IMR-90 (cell line): ENCODE measurements around the gene SCPEP1. TPM values are rescaled to one million over a fixed set of nuclear protein-coding genes. Genes with fewer than 3 reads are reported as not detected.

Source experiments
- ATAC-seq: fragments of 200-7000 bp; cut with Tn5 transposase; 2 replicates; pipeline ENCODE4 v1.9.1; 2020; ENCODE audit warnings: low read depth, mild to moderate bottlenecking, moderate library complexity
- BruUV-seq: library from RNA; stranded (reverse); fragments of 400-500 nt; replicated peaks from 2 replicates; lab custom pipeline; 2021; lab: Mats Ljungman, UMichigan
- CTCF ChIA-PET: fragments of 300-600 bp; formaldehyde crosslinking; extraction: SDS; loops from one replicate; lab custom pipeline; 2021; ENCODE audit warnings: antibody characterized with exemption; lab: Yijun Ruan, JAX
- POLR2A ChIA-PET: fragments of 300-600 bp; sonication (Branson Sonifier 250); formaldehyde crosslinking; loops from one replicate; lab custom pipeline; 2022; ENCODE audit warnings: antibody characterized with exemption; ENCODE audit not compliant: unreplicated experiment; lab: Charles Lee
- DNase-seq: peaks from one replicate; pipeline ENCODE4 v3.0.0; 2013
- H2AFZ ChIP-seq: replicated peaks from 2 replicates; pipeline ENCODE3; 2013; ENCODE audit warnings: low read length, mild to moderate bottlenecking; ENCODE audit not compliant: poor library complexity
- H2AK5ac ChIP-seq: 2 replicates; pipeline ENCODE4 v1.6.1; 2013; ENCODE audit warnings: low read depth, low read length, inconsistent platforms
- H2AK9ac ChIP-seq: replicated peaks from 2 replicates; pipeline ENCODE3; 2013; ENCODE audit warnings: mild to moderate bottlenecking, low read depth, low read length, moderate library complexity; ENCODE audit not compliant: poor library complexity
- H2BK120ac ChIP-seq: 2 replicates; pipeline ENCODE4 v1.6.1; 2013; ENCODE audit warnings: low read depth, low read length, inconsistent platforms
- H2BK15ac ChIP-seq: 3 replicates; pipeline ENCODE4 v1.6.1; 2013; ENCODE audit warnings: low read depth, low read length, inconsistent platforms
- H2BK20ac ChIP-seq: 2 replicates; pipeline ENCODE4 v1.6.1; 2013; ENCODE audit warnings: low read depth, mild to moderate bottlenecking, inconsistent platforms, low read length, moderate library complexity
- H2BK5ac ChIP-seq: 2 replicates; pipeline ENCODE4 v1.6.1; 2013; ENCODE audit warnings: mild to moderate bottlenecking, low read depth, low read length, inconsistent platforms; ENCODE audit not compliant: poor library complexity, severe bottlenecking
- H3K14ac ChIP-seq: replicated peaks from 2 replicates; pipeline ENCODE4 v1.6.1; 2013; ENCODE audit warnings: low read depth, low read length, inconsistent platforms
- H3K18ac ChIP-seq: 2 replicates; pipeline ENCODE4 v1.6.1; 2013; ENCODE audit warnings: low read depth, low read length, control low read depth
- H3K23ac ChIP-seq: 2 replicates; pipeline ENCODE4 v1.6.1; 2013; ENCODE audit warnings: low read depth, low read length, inconsistent platforms
- H3K27ac ChIP-seq: 2 replicates; pipeline ENCODE4 v1.5.1; 2013; ENCODE audit warnings: mild to moderate bottlenecking, control low read depth, low read length; ENCODE audit not compliant: insufficient read depth
- H3K27me3 ChIP-seq: 2 replicates; pipeline ENCODE4 v1.6.1; 2013; ENCODE audit warnings: low read length; ENCODE audit not compliant: control insufficient read depth, insufficient read depth
- H3K36me3 ChIP-seq: 2 replicates; pipeline ENCODE4 v1.6.1; 2013; ENCODE audit warnings: low read length, mixed read lengths; ENCODE audit not compliant: control insufficient read depth, insufficient read depth
- H3K4ac ChIP-seq: 2 replicates; pipeline ENCODE4 v1.6.1; 2013; ENCODE audit warnings: low read depth, low read length, inconsistent platforms
- H3K4me1 ChIP-seq: 2 replicates; pipeline ENCODE4 v1.6.1; 2013; ENCODE audit warnings: low read length, mixed read lengths; ENCODE audit not compliant: control insufficient read depth, insufficient read depth
- H3K4me2 ChIP-seq: 2 replicates; pipeline ENCODE4 v1.6.1; 2013; ENCODE audit warnings: low read depth, mild to moderate bottlenecking, control low read depth, low read length, moderate library complexity
- H3K4me3 ChIP-seq: 2 replicates; pipeline ENCODE4 v1.5.1; 2013; ENCODE audit warnings: low read depth, mild to moderate bottlenecking, control low read depth, low read length, moderate library complexity; ENCODE audit not compliant: insufficient read depth
- H3K56ac ChIP-seq: 2 replicates; pipeline ENCODE4 v1.6.1; 2013; ENCODE audit warnings: low read length, inconsistent platforms; ENCODE audit not compliant: insufficient read depth; ENCODE audit errors: extremely low read depth
- H3K79me1 ChIP-seq, 2 experiments: 2 replicates each; pipeline ENCODE4 v1.6.1; 2013; ENCODE audit warnings: low read length in 2 of 2, inconsistent platforms in 1 of 2, low read depth in 1 of 2
- H3K9ac ChIP-seq: 2 replicates; pipeline ENCODE4 v1.6.1; 2013; ENCODE audit warnings: low read depth, low read length, control low read depth
- H3K9me1 ChIP-seq: 2 replicates; pipeline ENCODE4 v1.6.1; 2013; ENCODE audit warnings: low read length, inconsistent platforms; ENCODE audit not compliant: insufficient read depth
- H3K9me3 ChIP-seq: 2 replicates; pipeline ENCODE4 v1.6.1; 2013; ENCODE audit warnings: low read length; ENCODE audit not compliant: control insufficient read depth, insufficient read depth
- H4K20me1 ChIP-seq: 2 replicates; pipeline ENCODE4 v1.6.1; 2013; ENCODE audit warnings: low read length, inconsistent platforms; ENCODE audit not compliant: insufficient read depth
- H4K5ac ChIP-seq: 2 replicates; pipeline ENCODE4 v1.6.1; 2013; ENCODE audit warnings: mild to moderate bottlenecking, low read depth, low read length, control low read depth
- H4K8ac ChIP-seq, 2 experiments: 2 replicates each; pipeline ENCODE4 v1.6.1; 2013; ENCODE audit warnings: low read depth in 2 of 2, low read length in 2 of 2, control low read depth in 1 of 2, inconsistent platforms in 1 of 2
- H4K91ac ChIP-seq: 2 replicates; pipeline ENCODE4 v1.6.1; 2013; ENCODE audit warnings: low read depth, low read length, inconsistent platforms; ENCODE audit not compliant: insufficient read depth
- BHLHE40 ChIP-seq: fragments of 150-350 bp; IDR thresholded peaks from 2 replicates; pipeline ENCODE4 v1.6.1; 2016; ENCODE audit warnings: mild to moderate bottlenecking, low read depth, low read length
- CEBPB ChIP-seq: IDR thresholded peaks from 2 replicates; pipeline ENCODE4 v1.6.1; 2012; ENCODE audit warnings: low read depth, low read length, improper control_type of control experiment
- CHD1 ChIP-seq: IDR thresholded peaks from 2 replicates; pipeline ENCODE4 v1.6.1; 2012; ENCODE audit warnings: low read depth, low read length, improper control_type of control experiment
- CTCF ChIP-seq: conservative IDR thresholded peaks from 2 replicates; pipeline ENCODE4 v1.5.1; 2012; ENCODE audit warnings: mild to moderate bottlenecking, low read depth, low read length, improper control_type of control experiment
- ELK1 ChIP-seq: fragments of 150-350 bp; IDR thresholded peaks from 2 replicates; pipeline ENCODE4 v1.6.1; 2016; ENCODE audit warnings: low read depth, mild to moderate bottlenecking, low read length, moderate library complexity, borderline replicate concordance
- FOS ChIP-seq: fragments of 150-350 bp; IDR thresholded peaks from 2 replicates; pipeline ENCODE4 v1.6.1; 2016; ENCODE audit warnings: low read depth, low read length
- MAFK ChIP-seq: IDR thresholded peaks from 2 replicates; pipeline ENCODE4 v1.6.1; 2012; ENCODE audit warnings: low read depth, low read length, improper control_type of control experiment
- MAZ ChIP-seq: IDR thresholded peaks from 2 replicates; pipeline ENCODE4 v1.6.1; 2012; ENCODE audit warnings: low read depth, mild to moderate bottlenecking, low read length, improper control_type of control experiment, moderate library complexity, borderline replicate concordance
- MXI1 ChIP-seq: IDR thresholded peaks from 2 replicates; pipeline ENCODE4 v1.6.1; 2012; ENCODE audit warnings: low read depth, mild to moderate bottlenecking, low read length, moderate library complexity, borderline replicate concordance
- NFE2L2 ChIP-seq: fragments of 150-350 bp; IDR thresholded peaks from 2 replicates; pipeline ENCODE4 v1.6.1; 2016; ENCODE audit warnings: low read depth, mild to moderate bottlenecking, low read length
- POLR2A ChIP-seq: IDR thresholded peaks from 2 replicates; pipeline ENCODE4 v1.6.1; 2012; ENCODE audit warnings: mild to moderate bottlenecking, low read depth, low read length
- RAD21 ChIP-seq: IDR thresholded peaks from 2 replicates; pipeline ENCODE4 v1.6.1; 2012; ENCODE audit warnings: low read length, improper control_type of control experiment
- RCOR1 ChIP-seq: IDR thresholded peaks from 2 replicates; pipeline ENCODE4 v1.6.1; 2012; ENCODE audit warnings: mild to moderate bottlenecking, low read length, improper control_type of control experiment; ENCODE audit not compliant: insufficient replicate concordance
- RFX5 ChIP-seq: IDR thresholded peaks from 2 replicates; pipeline ENCODE4 v1.8.0; 2012; ENCODE audit warnings: low read depth, mild to moderate bottlenecking, low read length, moderate library complexity
- SMC3 ChIP-seq: fragments of 150-350 bp; IDR thresholded peaks from 2 replicates; pipeline ENCODE4 v1.6.1; 2016; ENCODE audit warnings: low read depth, mild to moderate bottlenecking, antibody characterized with exemption, low read length, moderate library complexity
- USF2 ChIP-seq: fragments of 150-350 bp; IDR thresholded peaks from 2 replicates; pipeline ENCODE4 v1.6.1; 2017; ENCODE audit warnings: mild to moderate bottlenecking, antibody characterized with exemption, low read length, low read depth
- WGBS, 2 experiments: methylation state at CpG; one replicate each; pipeline versions ENCODE4 v1.1.5 to v1.1.7; 2013; ENCODE audit warnings: missing lambda C conversion rate in 2 of 2; ENCODE audit not compliant: insufficient read length in 1 of 2; ENCODE audit errors: extremely low coverage in 2 of 2; 5-methylcytosine and 5-hydroxymethylcytosine counted together
- dilution Hi-C: fragments of 300-500 bp; cut with HindIII; formaldehyde crosslinking; loops from one replicate; pipeline ENCODE4 v1.14.3; 2018; ENCODE audit warnings: low sequenced_read_pairs; ENCODE audit not compliant: unreplicated experiment
- in situ Hi-C: fragments of 300-500 bp; cut with MboI; formaldehyde crosslinking; loops from 3 replicates; pipeline ENCODE4 v1.14.3; 2019; ENCODE audit warnings: low sequenced_read_pairs, inconsistent platforms, mixed read lengths
- intact Hi-C: fragments of 100-400 bp; cut with micrococcal nuclease; formaldehyde crosslinking; loops from 2 replicates; pipeline ENCODE4 v1.10.0; 2022
- polyA plus RNA-seq, 3 experiments: library from polyadenylated mRNA; depleted of rRNA; stranded (reverse); fragments of >200 nt; gene quantifications; 2 replicates each; pipeline ENCODE4 v1.2.3, GENCODE V29; 2012; ENCODE audit warnings: low replicate concordance in 1 of 3
- total RNA-seq: library from RNA; depleted of rRNA; stranded (reverse); fragments of >200 nt; gene quantifications from 2 replicates; pipeline ENCODE4 v1.2.3, GENCODE V29; 2012

SCPEP1 gene
- total and polyA plus RNA-seq, 2 of the 4 experiments (the other 2 are of a cell fraction) = 16.5 to 32.1 TPM

- Histone ChIP-seq H3K9ac (no peak overlapping the region), H3K4ac (no peak overlapping the region), H2BK5ac (no peak overlapping the region), H3K4me1 (no peaks in the 10 kb centered on the region), H3K4me3 (no peak overlapping the region), H4K20me1 (no peaks in the 10 kb centered on the region), H3K9me1 (no peaks in the 10 kb centered on the region), H3K27ac (no peak overlapping the region), H4K5ac (no peak overlapping the region), H2BK120ac (no peak overlapping the region), H4K91ac (no peak overlapping the region), H2AK5ac (no peak overlapping the region), H3K36me3 (no peaks in the 10 kb centered on the region), H3K9me3 (no peaks in the 10 kb centered on the region), H2BK15ac (no peak overlapping the region), H3K14ac (no peak overlapping the region), H2AFZ (no peak overlapping the region), H3K4me2 (no peak overlapping the region), H4K8ac (no peak overlapping the region), H3K23ac (no peak overlapping the region), H3K56ac (no peak overlapping the region), H3K27me3 (peaks cover 27% of the 10 kb centered on the region), H3K79me1 (no peaks in the 10 kb centered on the region), H2AK9ac (no peak overlapping the region), H2BK20ac (no peak overlapping the region), H3K18ac (no peak overlapping the region)
- POLR2A ChIA-PET = no interaction called here
- 38% methylated on average over 3 of the region's 5 CpGs; no CpG with 5 or more reads in 1 of the 2 experiments for WGBS, 2 experiments
- in situ Hi-C loops (no loop called here), intact Hi-C loops (no loop called here), dilution Hi-C loops (no loop called here)
- CTCF ChIA-PET = interaction anchor here (0.7 kb wide), 1 partner anchor 1242 kb away, joined by 3 read pairs; no protein-coding TSS in a partner anchor
- DNase-seq (no peak), ATAC-seq (no peak)
- BruUV-seq = no TSS peak
- no peak for TF ChIP-seq SMC3
- no peak for TF ChIP-seq FOS
- TF ChIP-seq RAD21 = no peak
- TF ChIP-seq BHLHE40 = no peak
- TF ChIP-seq CTCF = no peak
- no peak for TF ChIP-seq RCOR1
- no peak for TF ChIP-seq NFE2L2
- no peak for TF ChIP-seq CHD1
- TF ChIP-seq CEBPB = no peak
- no peak for TF ChIP-seq RFX5
- TF ChIP-seq POLR2A = no peak
- no peak for TF ChIP-seq MXI1
- TF ChIP-seq ELK1 = no peak
- no peak for TF ChIP-seq USF2
- TF ChIP-seq MAZ = no peak
- no peak for TF ChIP-seq MAFK
These were observed 72.4 kb downstream of the SCPEP1 start for GRCh38 chr17:57050306-57050705.
